HFFc6 (cell line): Measurements from ENCODE around the gene POLR3H. TPM values are rescaled to one million over a fixed set of nuclear protein-coding genes. Genes with fewer than 3 reads are reported as not detected.
"Not testable (repeated sequence)": the region's sequence is repeated elsewhere in the genome, so short reads cannot be mapped to it uniquely, and the experiment has no call there.

Experiments used
- DNase-seq: peaks from one replicate; pipeline ENCODE4 v3.0.0-alpha.2; 2018
- H3K27ac Mint-ChIP-seq: 2 replicates; pipeline ENCODE4 v1.8.0; 2020; ENCODE audit warnings: mild to moderate bottlenecking, mixed read lengths
- H3K27me3 Mint-ChIP-seq: 2 replicates; pipeline ENCODE4 v1.8.0; 2021; ENCODE audit warnings: mild to moderate bottlenecking, moderate library complexity, mixed read lengths; ENCODE audit not compliant: insufficient read depth
- H3K36me3 Mint-ChIP-seq: 2 replicates; pipeline ENCODE4 v1.8.0; 2021; ENCODE audit warnings: low read depth, mixed read lengths
- H3K4me1 Mint-ChIP-seq: 2 replicates; pipeline ENCODE4 v1.8.0; 2020; ENCODE audit warnings: low read depth, mixed read lengths
- H3K4me3 Mint-ChIP-seq: 2 replicates; pipeline ENCODE4 v1.8.0; 2020; ENCODE audit warnings: mild to moderate bottlenecking, moderate library complexity, mixed read lengths
- H3K9me3 Mint-ChIP-seq: 2 replicates; pipeline ENCODE4 v1.8.0; 2020; ENCODE audit warnings: mild to moderate bottlenecking, mixed read lengths
- long read RNA-seq: library from polyadenylated mRNA; unstranded; transcript quantifications from one replicate; pipeline ENCODE4 v2.0.0, GENCODE V29; 2019
- total RNA-seq, 6 experiments: library from RNA; stranded (reverse); fragmentation: NEBNext Ultra II Directional; extraction: Animal tissue kit (Norgen Biotek cat#: 25700); gene quantifications; 2 replicates in 1 of 6; 3 replicates in 5 of 6; pipeline ENCODE4 v1.2.3, GENCODE V29; 2021
- TF ChIP-seq, protein P1 (sequence below): fragments of 200-600 bp; sonication (generic); IDR thresholded peaks from 2 replicates; pipeline ENCODE4 v1.5.0; 2021; ENCODE audit warnings: antibody characterized with exemption, mild to moderate bottlenecking

Gene POLR3H, protein sequence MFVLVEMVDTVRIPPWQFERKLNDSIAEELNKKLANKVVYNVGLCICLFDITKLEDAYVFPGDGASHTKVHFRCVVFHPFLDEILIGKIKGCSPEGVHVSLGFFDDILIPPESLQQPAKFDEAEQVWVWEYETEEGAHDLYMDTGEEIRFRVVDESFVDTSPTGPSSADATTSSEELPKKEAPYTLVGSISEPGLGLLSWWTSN
- 10 to 100 TPM; 50.9 to 72.1 (median 56.0) TPM for total RNA-seq
- long read RNA-seq, full-length matches to known transcripts: 94 of 108 reads
- long read RNA-seq, partial matches to known transcripts: 3 of 108 reads
- long read RNA-seq, other reads (novel, unspliced or antisense): 11 of 108 reads

- Mint-ChIP-seq H3K36me3 (peaks cover 14% of the 10 kb centered on the region), H3K4me1 (peaks cover 53% of the 10 kb centered on the region), H3K9me3 (no peaks in the 10 kb centered on the region), H3K27ac (peak within 1 kb of the TSS; percentile 87), H3K4me3 (peak within 1 kb of the TSS; percentile 86), H3K27me3 (no peaks in the 10 kb centered on the region; the same call in 1 of the 2 replicates)
- TF ChIP-seq, protein P1, sequence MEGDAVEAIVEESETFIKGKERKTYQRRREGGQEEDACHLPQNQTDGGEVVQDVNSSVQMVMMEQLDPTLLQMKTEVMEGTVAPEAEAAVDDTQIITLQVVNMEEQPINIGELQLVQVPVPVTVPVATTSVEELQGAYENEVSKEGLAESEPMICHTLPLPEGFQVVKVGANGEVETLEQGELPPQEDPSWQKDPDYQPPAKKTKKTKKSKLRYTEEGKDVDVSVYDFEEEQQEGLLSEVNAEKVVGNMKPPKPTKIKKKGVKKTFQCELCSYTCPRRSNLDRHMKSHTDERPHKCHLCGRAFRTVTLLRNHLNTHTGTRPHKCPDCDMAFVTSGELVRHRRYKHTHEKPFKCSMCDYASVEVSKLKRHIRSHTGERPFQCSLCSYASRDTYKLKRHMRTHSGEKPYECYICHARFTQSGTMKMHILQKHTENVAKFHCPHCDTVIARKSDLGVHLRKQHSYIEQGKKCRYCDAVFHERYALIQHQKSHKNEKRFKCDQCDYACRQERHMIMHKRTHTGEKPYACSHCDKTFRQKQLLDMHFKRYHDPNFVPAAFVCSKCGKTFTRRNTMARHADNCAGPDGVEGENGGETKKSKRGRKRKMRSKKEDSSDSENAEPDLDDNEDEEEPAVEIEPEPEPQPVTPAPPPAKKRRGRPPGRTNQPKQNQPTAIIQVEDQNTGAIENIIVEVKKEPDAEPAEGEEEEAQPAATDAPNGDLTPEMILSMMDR: peak; percentile 85
- peak; percentile 97 for DNase-seq
These were observed at the start of gene POLR3H for GRCh38 chr22:41543854-41544670. Gene POLR3H (minus strand): TSS chr22:41544470. CDS start chr22:41544101, 369 bp downstream.

- H3K36me3 Mint-ChIP-seq, H3K4me3 Mint-ChIP-seq: not testable (repeated sequence)
- peaks cover 24% of the 10 kb centered on the region for H3K4me1 Mint-ChIP-seq
These were observed 49.2 kb upstream of the POLR3H start for GRCh38 chr22:41593336-41593960.

GRCh38 chr22:41589391-41590241 is 45.3 kb upstream of the POLR3H start, which contains the start of gene PMM1:
Gene PMM1 (minus strand): TSS chr22:41589840. CDS start chr22:41589805, 35 bp downstream.
- Mint-ChIP-seq H3K4me3 (peak within 1 kb of the TSS; percentile 96), H3K27me3 (peaks cover 3% of the 10 kb centered on the region; the same call in 1 of the 2 replicates), H3K9me3 (no peaks in the 10 kb centered on the region), H3K27ac (peak within 1 kb of the TSS; percentile 86), H3K4me1 (peaks cover 16% of the 10 kb centered on the region), H3K36me3 (peaks cover 6% of the 10 kb centered on the region)
- TF ChIP-seq, protein P1: no peak
- DNase-seq: peak; percentile 99

More at GRCh38 chr22:41593336-41593960, 49.2 kb upstream of the POLR3H start:
- not testable (repeated sequence) for H3K27ac Mint-ChIP-seq, H3K27me3 Mint-ChIP-seq, H3K9me3 Mint-ChIP-seq, DNase-seq

DNA sequence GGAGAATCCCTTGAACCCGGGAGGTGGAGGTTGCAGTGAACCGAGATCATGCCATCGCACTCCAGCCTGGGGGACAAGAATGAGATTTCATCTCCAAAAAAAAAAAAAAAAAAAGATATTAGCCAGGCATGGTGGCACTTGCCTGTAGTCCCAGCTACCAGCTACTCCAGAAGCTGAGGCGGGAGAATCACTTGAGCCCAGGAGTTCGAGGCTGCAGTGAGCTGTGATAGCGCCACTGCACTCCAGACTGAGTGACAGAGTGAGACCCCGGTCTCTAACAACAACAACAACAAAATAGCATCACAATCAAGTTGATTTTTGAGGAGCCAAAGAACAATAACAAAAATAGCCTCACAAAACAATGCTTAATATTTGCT is 43.1 kb upstream of the POLR3H start:
- H3K4me3 Mint-ChIP-seq: peak overlapping the region; percentile 96
- TF ChIP-seq, protein P1: no peak
- no peak for DNase-seq
- no peaks in the 10 kb centered on the region for H3K9me3 Mint-ChIP-seq
- peak overlapping the region; percentile 45; the same call in 1 of the 2 replicates for H3K27ac Mint-ChIP-seq
- peaks cover 16% of the 10 kb centered on the region for H3K4me1 Mint-ChIP-seq
- H3K27me3 Mint-ChIP-seq: peaks cover 3% of the 10 kb centered on the region; the same call in 1 of the 2 replicates
- peaks cover 22% of the 10 kb centered on the region for H3K36me3 Mint-ChIP-seq

DNA sequence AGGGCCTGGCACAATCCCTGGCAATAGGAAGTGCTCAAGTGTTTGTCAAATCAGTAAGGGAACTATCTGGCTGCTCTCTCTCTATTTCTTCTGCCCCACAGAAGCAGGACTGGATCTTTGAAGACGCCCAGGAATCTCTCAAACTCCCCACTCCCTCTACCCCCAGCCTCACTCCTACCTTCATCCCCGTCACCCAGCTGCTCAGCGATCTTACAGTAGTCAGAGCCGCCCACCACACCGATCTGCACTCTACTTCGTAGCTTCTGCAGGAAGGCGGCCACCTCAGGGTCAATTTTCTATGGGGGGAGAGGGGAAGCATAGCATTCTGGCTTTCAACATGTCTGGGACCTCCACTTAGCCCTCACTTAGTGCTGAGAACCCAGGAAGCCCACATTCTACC is 41.6 kb upstream of the POLR3H start:
- Mint-ChIP-seq H3K4me1 (peaks cover 16% of the 10 kb centered on the region), H3K27ac (peak overlapping the region; percentile 17; the same call in 1 of the 2 replicates), H3K27me3 (peaks cover 3% of the 10 kb centered on the region; the same call in 1 of the 2 replicates), H3K9me3 (no peaks in the 10 kb centered on the region), H3K4me3 (no peak overlapping the region), H3K36me3 (peaks cover 25% of the 10 kb centered on the region)
- TF ChIP-seq, protein P1: no peak
- no peak for DNase-seq
